Measurements from ENCODE around the gene AKAIN1. TPM values are rescaled to one million over a fixed set of nuclear protein-coding genes. Genes with fewer than 3 reads are reported as not detected.

Gene AKAIN1
- total and polyA plus RNA-seq, 8 donors = not detected

- intact Hi-C loops (cut with DNase I) = no loop called here
- ATAC-seq (no peak), DNase-seq (no peak)
- Histone ChIP-seq H3K27ac (no peak overlapping the region), H3K4me3 (no peak overlapping the region), H3K4me1 (no peaks in the 10 kb centered on the region), H3K27me3 (peaks cover 35 to 81% of the 10 kb centered on the region in 2 donors), H3K9me3 (no peaks in the 10 kb centered on the region), H3K36me3 (no peaks in the 10 kb centered on the region)
- TF ChIP-seq, protein P1, sequence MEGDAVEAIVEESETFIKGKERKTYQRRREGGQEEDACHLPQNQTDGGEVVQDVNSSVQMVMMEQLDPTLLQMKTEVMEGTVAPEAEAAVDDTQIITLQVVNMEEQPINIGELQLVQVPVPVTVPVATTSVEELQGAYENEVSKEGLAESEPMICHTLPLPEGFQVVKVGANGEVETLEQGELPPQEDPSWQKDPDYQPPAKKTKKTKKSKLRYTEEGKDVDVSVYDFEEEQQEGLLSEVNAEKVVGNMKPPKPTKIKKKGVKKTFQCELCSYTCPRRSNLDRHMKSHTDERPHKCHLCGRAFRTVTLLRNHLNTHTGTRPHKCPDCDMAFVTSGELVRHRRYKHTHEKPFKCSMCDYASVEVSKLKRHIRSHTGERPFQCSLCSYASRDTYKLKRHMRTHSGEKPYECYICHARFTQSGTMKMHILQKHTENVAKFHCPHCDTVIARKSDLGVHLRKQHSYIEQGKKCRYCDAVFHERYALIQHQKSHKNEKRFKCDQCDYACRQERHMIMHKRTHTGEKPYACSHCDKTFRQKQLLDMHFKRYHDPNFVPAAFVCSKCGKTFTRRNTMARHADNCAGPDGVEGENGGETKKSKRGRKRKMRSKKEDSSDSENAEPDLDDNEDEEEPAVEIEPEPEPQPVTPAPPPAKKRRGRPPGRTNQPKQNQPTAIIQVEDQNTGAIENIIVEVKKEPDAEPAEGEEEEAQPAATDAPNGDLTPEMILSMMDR (IDR thresholded peaks at IDR 0.05) = no peak
These were observed 1.3 kb upstream of the AKAIN1 start for GRCh38 chr18:5198311-5198710.

- H3K4me1 ChIP-seq = no peaks in the 10 kb centered on the region
- no peak for DNase-seq
- no peak overlapping the region for H3K27ac ChIP-seq
- intact Hi-C loops (cut with DNase I) = no loop called here
- peaks cover 35 to 81% of the 10 kb centered on the region in 2 donors for H3K27me3 ChIP-seq
- no peaks in the 10 kb centered on the region for H3K9me3 ChIP-seq
- H3K36me3 ChIP-seq = no peaks in the 10 kb centered on the region
- H3K4me3 ChIP-seq = no peak overlapping the region
- ATAC-seq = no peak
- TF ChIP-seq, protein P1 (IDR thresholded peaks at IDR 0.05) = no peak
These were observed 404 bp upstream of the AKAIN1 start for GRCh38 chr18:5197461-5197860.

- no peaks in the 10 kb centered on the region for H3K4me1 ChIP-seq
- TF ChIP-seq, protein P1 (IDR thresholded peaks at IDR 0.05) = no peak
- H3K27ac ChIP-seq = no peak overlapping the region
- no peaks in the 10 kb centered on the region for H3K9me3 ChIP-seq
- no peaks in the 10 kb centered on the region for H3K36me3 ChIP-seq
- ATAC-seq = no peak
- H3K27me3 ChIP-seq = peaks cover 35 to 79% of the 10 kb centered on the region in 2 donors
- intact Hi-C loops (cut with DNase I) = no loop called here
- DNase-seq = no peak
- H3K4me3 ChIP-seq = no peak overlapping the region
These were observed 615 bp downstream of the AKAIN1 start for GRCh38 chr18:5196253-5197031.

DNA sequence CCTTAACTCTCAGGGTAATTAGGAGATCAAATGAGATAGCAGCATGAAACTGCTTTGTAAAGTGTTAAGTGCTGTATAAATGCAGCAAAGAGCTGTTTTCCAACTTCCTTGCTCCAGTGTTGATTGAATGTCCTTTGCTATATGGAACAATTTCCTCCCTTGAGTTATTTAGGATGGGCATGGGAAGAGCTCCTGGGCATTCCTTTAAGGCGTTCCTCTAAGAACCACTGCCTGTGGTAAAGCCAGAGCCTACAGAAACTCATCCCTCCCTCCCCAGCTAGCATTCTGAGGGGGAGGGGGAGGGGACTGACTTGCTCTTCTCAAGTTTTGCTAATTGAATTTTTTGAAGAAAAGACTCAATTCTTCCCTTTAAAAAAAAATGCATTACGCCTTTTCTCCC lies 1.4 kb downstream of the AKAIN1 start:
- no peak overlapping the region for H3K4me3 ChIP-seq
- intact Hi-C loops (cut with DNase I) = no loop called here
- H3K27ac ChIP-seq = no peak overlapping the region
- no peaks in the 10 kb centered on the region for H3K36me3 ChIP-seq
- DNase-seq (no peak), ATAC-seq (no peak)
- H3K4me1 ChIP-seq = no peaks in the 10 kb centered on the region
- H3K9me3 ChIP-seq = no peaks in the 10 kb centered on the region
- H3K27me3 ChIP-seq = peaks cover 35 to 72% of the 10 kb centered on the region in 2 donors
- TF ChIP-seq, protein P1 (IDR thresholded peaks at IDR 0.05) = no peak

DNA sequence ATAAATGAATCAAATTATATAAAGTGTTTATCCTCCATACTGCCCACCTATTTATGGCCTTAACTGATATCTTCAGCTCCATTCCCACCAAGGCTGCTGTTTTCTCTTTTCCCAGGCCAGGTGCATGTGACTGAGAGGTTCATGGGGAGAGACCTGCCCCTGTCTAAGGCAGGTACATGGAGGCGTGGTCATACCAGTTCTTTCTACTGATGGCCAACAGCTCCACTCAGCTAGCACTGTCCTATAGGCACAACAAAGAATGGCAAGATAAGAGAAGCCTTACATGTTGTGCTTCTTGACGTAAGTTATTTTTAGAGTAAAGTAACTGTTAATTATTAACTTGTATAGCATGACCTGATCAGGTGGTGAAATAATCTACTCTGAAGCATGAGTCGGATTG lies 16.8 kb downstream of the AKAIN1 start:
- Histone ChIP-seq H3K4me1 (no peaks in the 10 kb centered on the region), H3K36me3 (no peaks in the 10 kb centered on the region), H3K9me3 (no peaks in the 10 kb centered on the region), H3K4me3 (no peak overlapping the region), H3K27me3 (no peaks in the 10 kb centered on the region), H3K27ac (no peak overlapping the region)
- TF ChIP-seq, protein P1 (IDR thresholded peaks at IDR 0.05) = no peak
- DNase-seq (no peak), ATAC-seq (no peak)
- intact Hi-C loops (cut with DNase I) = no loop called here
